NK-92 (cell line): ENCODE data around the gene ARAP1.
A peak's percentile ranks its signal among the peaks of the same experiment; 100 is the strongest.
"Not testable (repeated sequence)": the region's sequence is repeated elsewhere in the genome, so short reads cannot be mapped to it uniquely, and the experiment has no call there.

ENCODE experiments used
- DNase-seq: peaks from one replicate; lab custom pipeline; 2025; ENCODE audit not compliant: unreplicated experiment; lab: John Stamatoyannopoulos, UW

Gene ARAP1

GRCh38 chr11:72752088-72752914 is at the start of gene ARAP1:
Gene ARAP1, minus strand, starts transcription at chr11:72752408. Its CDS starts 25,280 bp downstream, at chr11:72727128.
- peak; percentile 21 for DNase-seq

- no peak for DNase-seq
Measured at GRCh38 chr11:72799441-72799840, 47.2 kb upstream of the ARAP1 start.

DNA sequence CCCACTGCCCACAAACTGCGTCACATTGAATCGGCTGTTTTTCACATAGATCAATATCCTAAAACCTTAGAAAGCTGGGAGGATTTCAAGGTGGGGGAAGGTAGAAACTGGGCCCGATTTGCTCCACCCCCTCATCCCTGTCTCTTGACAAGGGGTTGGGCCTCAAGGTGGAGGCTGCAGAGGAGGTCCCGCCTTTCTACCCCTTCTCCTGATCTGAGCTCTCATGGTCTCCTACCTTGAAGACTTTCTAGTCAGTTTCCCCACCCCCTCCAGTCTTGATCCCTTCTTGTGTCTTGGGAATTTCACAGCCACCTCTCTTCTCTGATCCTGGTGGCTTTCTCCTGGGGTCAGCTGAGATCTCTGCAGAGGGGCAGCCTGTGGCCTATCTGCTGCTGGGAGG is 46.2 kb upstream of the ARAP1 start:
- DNase-seq: no peak

DNA sequence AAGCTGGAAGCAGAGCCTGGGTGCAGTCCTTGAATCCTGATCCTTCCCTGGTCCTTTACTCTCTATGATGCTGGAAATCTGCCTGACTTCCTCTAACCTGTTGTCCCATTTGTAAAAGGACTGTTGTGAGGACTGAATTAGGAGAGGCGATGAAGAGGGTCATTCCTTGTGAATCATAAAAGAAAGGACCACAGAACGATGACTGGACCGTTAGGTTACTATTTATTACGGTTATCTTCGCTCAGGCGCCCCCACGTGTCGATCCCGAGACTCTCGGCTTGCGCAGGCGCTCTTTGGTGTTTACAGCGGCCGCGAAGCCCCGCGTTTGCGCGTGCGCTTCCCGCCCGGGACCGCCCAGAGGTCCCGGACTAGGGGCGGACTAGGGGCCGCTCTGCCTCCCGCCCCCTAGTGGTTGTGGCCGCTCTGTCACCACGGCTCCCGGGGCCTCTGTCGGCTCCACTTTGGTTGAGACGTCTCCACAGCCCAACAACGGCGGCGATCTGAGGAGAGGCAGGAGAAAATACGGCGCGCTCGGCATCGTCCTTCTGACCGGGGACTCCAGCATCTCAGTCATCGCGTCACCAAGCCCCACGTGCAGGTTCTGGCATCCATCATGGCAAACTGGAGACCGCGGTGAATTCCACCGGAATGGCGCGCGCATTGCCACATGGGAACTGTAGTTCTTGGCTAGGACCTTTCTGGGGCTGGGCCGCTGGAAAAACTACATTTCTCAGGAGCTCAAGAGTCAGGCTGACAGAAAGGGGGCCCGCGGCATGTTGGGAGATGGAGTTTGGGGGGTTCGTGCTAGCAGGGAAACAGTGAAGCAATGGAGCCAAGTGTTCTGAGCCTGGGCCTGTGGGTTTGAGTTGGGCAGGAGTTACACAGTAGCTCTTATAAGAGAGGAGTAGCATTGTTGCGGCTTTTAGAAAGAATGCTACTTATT is 41.5 kb upstream of the ARAP1 start, which contains the start of gene STARD10:
STARD10 (minus strand) TSS at position 623 of the 943 bp plus-strand sequence. CDS start 12,866 bp downstream, outside the sequence.
- peak; percentile 47 for DNase-seq

GRCh38 chr11:72793076-72793424 is 40.8 kb upstream of the ARAP1 start:
- no peak for DNase-seq

- no peak for DNase-seq
Measured at GRCh38 chr11:72792437-72793021, 40.3 kb upstream of the ARAP1 start.

- not testable (repeated sequence) for DNase-seq
Measured at GRCh38 chr11:72791228-72791627, 39.0 kb upstream of the ARAP1 start.

- DNase-seq: no peak
Measured at GRCh38 chr11:72789493-72790131, 37.4 kb upstream of the ARAP1 start.

DNA sequence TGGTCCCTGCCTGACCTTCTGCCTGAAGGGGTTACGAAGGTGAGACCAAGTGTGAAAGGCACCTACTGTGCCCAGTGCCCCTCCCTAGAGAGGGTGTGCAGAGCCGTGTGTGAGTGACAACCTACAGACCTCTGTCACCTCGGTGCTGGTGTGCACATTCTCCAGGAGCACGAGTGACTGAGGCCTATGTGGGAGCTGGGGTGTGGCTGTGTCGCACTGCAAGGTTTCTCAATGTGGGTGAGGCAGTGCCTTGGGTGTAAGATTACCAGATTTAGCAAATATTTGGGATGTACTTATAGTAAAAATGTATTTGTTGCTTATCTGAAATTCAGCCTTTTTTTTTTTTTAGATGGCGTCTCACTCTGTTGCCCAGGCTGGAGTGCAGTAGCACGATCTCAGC is 36.0 kb upstream of the ARAP1 start:
- DNase-seq: no peak

DNA sequence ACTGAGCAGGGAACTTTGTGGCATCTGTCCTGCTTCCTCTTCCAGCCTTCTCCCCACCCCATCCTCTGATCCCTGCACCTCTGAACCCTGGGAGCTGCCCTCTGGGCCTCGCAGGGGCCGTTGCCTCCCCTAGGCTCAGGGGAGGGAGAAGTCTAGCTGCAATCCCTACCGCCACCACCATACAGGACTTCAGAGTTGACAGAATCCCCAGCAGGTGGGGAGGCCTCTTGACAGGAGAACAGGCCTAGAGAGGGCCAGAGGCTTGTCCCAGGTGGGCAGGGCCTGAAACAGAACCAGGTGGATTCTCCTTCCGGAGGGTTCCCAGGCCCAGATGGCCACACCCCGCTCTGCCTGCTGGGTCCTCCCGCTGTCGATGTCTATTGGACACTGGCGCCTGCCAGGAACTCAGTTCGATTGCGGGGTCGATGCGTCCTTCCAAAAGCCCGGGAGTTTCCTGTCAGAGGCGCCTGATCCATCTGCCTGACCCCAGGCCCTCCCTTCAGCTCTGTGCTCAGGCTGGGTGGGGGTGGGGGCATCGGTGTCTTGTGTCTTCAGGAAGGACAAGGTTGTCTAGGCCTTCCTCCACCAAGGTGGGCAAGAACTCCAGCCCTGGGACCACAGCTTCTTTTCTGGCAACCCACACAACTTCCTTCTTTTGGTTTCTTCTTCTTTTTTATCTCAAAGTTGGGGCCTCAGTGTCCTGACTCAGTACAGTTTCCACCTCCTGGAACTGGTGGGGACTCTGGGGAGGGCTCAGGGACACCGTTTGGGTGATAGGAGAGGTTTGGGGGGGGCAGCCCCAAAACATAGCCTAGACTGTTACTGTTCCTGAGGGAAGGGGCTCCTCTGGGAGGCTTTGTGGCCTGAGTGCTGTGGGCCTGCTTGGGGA is 35.3 kb upstream of the ARAP1 start:
- no peak for DNase-seq

DNA sequence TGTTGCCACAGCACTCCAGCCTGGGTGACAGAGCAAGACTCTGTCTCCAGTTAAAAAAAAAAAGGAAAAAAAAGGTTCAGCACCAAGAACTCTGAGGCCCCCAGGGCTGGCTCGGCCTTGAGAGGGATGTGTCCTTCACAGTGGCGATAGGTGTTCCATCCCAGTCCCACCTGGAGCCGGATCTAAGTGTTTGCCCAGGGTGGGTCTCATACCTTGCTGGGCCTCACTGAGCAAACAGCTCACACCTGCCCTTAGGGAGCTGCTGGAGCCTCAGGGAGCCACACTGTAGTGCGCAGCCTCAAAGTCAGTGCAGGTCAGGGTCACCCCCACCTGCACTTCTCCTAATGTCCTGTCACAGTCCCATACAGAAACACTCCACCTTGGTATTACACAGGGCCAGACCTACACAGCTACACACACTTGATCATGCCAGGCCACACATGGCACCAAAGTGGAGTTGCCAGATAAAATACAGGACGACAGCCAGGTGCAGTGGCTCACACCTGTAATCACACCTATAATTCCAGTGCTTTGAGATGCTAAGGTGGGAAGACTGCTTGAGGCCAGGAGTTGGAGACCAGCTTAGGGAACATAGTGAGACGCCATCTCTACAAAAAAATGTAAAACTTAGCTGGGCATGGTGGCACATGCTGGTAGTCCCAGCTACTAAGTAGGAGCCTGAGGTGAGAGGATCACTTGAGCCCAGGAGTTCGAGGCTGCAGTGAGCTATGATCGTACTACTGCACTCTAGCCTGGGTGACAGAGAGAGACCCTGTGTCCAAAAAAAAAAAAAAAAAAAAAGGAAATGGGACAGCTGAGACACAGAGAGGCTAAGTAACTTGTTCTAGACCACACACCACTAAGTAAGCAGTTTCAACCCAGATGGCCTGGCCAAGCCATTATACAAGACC is 34.4 kb upstream of the ARAP1 start:
- no peak for DNase-seq

GRCh38 chr11:72784662-72785061 is 32.5 kb upstream of the ARAP1 start:
- DNase-seq: no peak

GRCh38 chr11:72783144-72783905 is 31.1 kb upstream of the ARAP1 start:
- no peak for DNase-seq

- no peak for DNase-seq
Measured at GRCh38 chr11:72782081-72782920, 30.1 kb upstream of the ARAP1 start.

GRCh38 chr11:72781313-72782080 is 29.3 kb upstream of the ARAP1 start:
- DNase-seq: no peak

DNA sequence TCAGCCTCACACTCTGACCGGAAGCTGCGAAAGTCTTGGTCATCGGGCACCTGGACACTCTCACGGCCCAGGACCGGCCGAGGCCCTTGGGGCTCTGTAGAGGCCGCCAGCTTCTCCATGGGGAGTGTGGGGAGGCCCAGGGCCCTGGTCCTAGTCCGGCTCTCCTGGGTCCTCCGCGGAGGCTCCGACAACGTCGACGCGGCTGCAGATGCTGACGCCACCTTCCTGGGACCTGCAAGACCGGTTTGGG is 28.8 kb upstream of the ARAP1 start:
- DNase-seq: no peak
